GM23338 (cell line): ENCODE results near the gene GNAT1. TPM values are rescaled to one million over a fixed set of nuclear protein-coding genes. Genes with fewer than 3 reads are reported as not detected.

ENCODE experiments used
- ATAC-seq: fragments of 200-7000 bp; cut with Tn5 transposase; 3 replicates; pipeline ENCODE4 v1.9.1; 2020
- DNase-seq: peaks from one replicate; pipeline ENCODE4 v3.0.0-alpha.2; 2015; ENCODE audit warnings: low spot score
- H2AFZ ChIP-seq: fragments of 200-600 bp; sonication (generic); 2 replicates; pipeline ENCODE4 v1.8.0; 2016; ENCODE audit warnings: antibody characterized with exemption, mild to moderate bottlenecking, moderate library complexity
- H3F3A ChIP-seq: fragments of 200-600 bp; sonication (generic); replicated peaks from 2 replicates; pipeline ENCODE4 v1.8.0; 2017; ENCODE audit warnings: antibody characterized with exemption, mixed run types, low read depth
- H3K27ac ChIP-seq: fragments of 200-600 bp; sonication (generic); 2 replicates; pipeline ENCODE4 v1.6.1; 2016; ENCODE audit warnings: low read depth
- H3K27me3 ChIP-seq: fragments of 200-600 bp; sonication (generic); 2 replicates; pipeline ENCODE4 v1.8.0; 2016; ENCODE audit warnings: mild to moderate bottlenecking, mixed run types, moderate library complexity; ENCODE audit not compliant: insufficient read depth
- H3K36me3 ChIP-seq: fragments of 200-600 bp; sonication (generic); 2 replicates; pipeline ENCODE4 v1.8.0; 2016; ENCODE audit warnings: mild to moderate bottlenecking; ENCODE audit not compliant: insufficient read depth
- H3K4me1 ChIP-seq: fragments of 200-600 bp; sonication (generic); 2 replicates; pipeline ENCODE4 v1.8.0; 2016; ENCODE audit warnings: mild to moderate bottlenecking, moderate library complexity; ENCODE audit not compliant: insufficient read depth
- H3K4me2 ChIP-seq: fragments of 200-600 bp; sonication (generic); 2 replicates; pipeline ENCODE4 v1.7.1; 2017; ENCODE audit warnings: mixed run types
- H3K4me3 ChIP-seq: fragments of 200-600 bp; sonication (generic); 2 replicates; pipeline ENCODE4 v1.6.1; 2016; ENCODE audit warnings: mixed run types
- H3K79me2 ChIP-seq: fragments of 200-600 bp; sonication (generic); replicated peaks from 2 replicates; pipeline ENCODE4 v1.8.0; 2017; ENCODE audit warnings: mild to moderate bottlenecking; ENCODE audit not compliant: insufficient read depth
- H3K9me2 ChIP-seq: fragments of 200-600 bp; sonication (generic); 2 replicates; pipeline ENCODE4 v1.8.0; 2017; ENCODE audit not compliant: insufficient read depth
- H4K20me1 ChIP-seq: fragments of 200-600 bp; sonication (generic); replicated peaks from 2 replicates; pipeline ENCODE4 v1.8.0; 2017; ENCODE audit warnings: mild to moderate bottlenecking; ENCODE audit not compliant: insufficient read depth
- H3K27ac Mint-ChIP-seq: 2 replicates; pipeline ENCODE4 v1.8.0; 2020; ENCODE audit warnings: inconsistent platforms, mild to moderate bottlenecking, moderate library complexity, mixed read lengths
- H3K27me3 Mint-ChIP-seq: 3 replicates; pipeline ENCODE4 v1.8.0; 2022; ENCODE audit warnings: low read depth, mild to moderate bottlenecking, moderate library complexity, mixed read lengths, inconsistent platforms; ENCODE audit not compliant: insufficient read depth, poor library complexity
- H3K36me3 Mint-ChIP-seq: 3 replicates; pipeline ENCODE4 v1.8.0; 2021; ENCODE audit warnings: low read depth, mild to moderate bottlenecking, inconsistent platforms, moderate library complexity, mixed read lengths
- H3K4me1 Mint-ChIP-seq: 3 replicates; pipeline ENCODE4 v1.8.0; 2020; ENCODE audit warnings: mild to moderate bottlenecking, inconsistent platforms, mixed read lengths
- H3K4me3 Mint-ChIP-seq: 3 replicates; pipeline ENCODE4 v1.8.0; 2021; ENCODE audit warnings: moderate library complexity, mild to moderate bottlenecking, inconsistent platforms, mixed read lengths
- H3K9me3 Mint-ChIP-seq: 3 replicates; pipeline ENCODE4 v1.8.0; 2020; ENCODE audit warnings: moderate library complexity, mild to moderate bottlenecking, inconsistent platforms, mixed read lengths
- CREB1 ChIP-seq: fragments of 250-450 bp; sonication (Bioruptor Pico); IDR thresholded peaks from 2 replicates; pipeline ENCODE4 v1.5.0; 2020; ENCODE audit warnings: low read depth, mild to moderate bottlenecking, moderate library complexity
- CTCF ChIP-seq, 2 experiments: fragments of 200-600 bp in 1 of 2; sonication (generic) in 1 of 2; conservative IDR thresholded peaks; 2 replicates each; pipeline versions ENCODE4 v1.5.1 to v1.6.1; 2016 to 2017; ENCODE audit warnings: antibody characterized with exemption in 2 of 2, low read depth in 2 of 2, mild to moderate bottlenecking in 2 of 2, moderate library complexity in 1 of 2
- ETS1 ChIP-seq: IDR thresholded peaks from 2 replicates; pipeline ENCODE4 v1.6.1; 2016; ENCODE audit warnings: antibody characterized with exemption
- EZH2 ChIP-seq: fragments of 200-600 bp; sonication (generic); IDR thresholded peaks from one replicate; pipeline ENCODE4 v1.8.0; 2017; ENCODE audit warnings: antibody characterized with exemption, mild to moderate bottlenecking, low read depth; ENCODE audit not compliant: unreplicated experiment
- EZH2phosphoT487 ChIP-seq: fragments of 200-600 bp; sonication (generic); IDR thresholded peaks from one replicate; pipeline ENCODE4 v1.8.1; 2018; ENCODE audit warnings: antibody characterized with exemption; ENCODE audit not compliant: unreplicated experiment
- JUNB ChIP-seq: IDR thresholded peaks from one replicate; pipeline ENCODE4 v1.6.1; 2016; ENCODE audit warnings: antibody characterized with exemption; ENCODE audit not compliant: unreplicated experiment
- NANOG ChIP-seq: IDR thresholded peaks from 2 replicates; pipeline ENCODE4 v1.6.1; 2016; ENCODE audit warnings: antibody characterized with exemption, borderline replicate concordance
- POLR2AphosphoS5 ChIP-seq: IDR thresholded peaks from 2 replicates; pipeline ENCODE4 v1.6.1; 2016; ENCODE audit warnings: antibody characterized with exemption, low read depth
- REST ChIP-seq: IDR thresholded peaks from one replicate; pipeline ENCODE4 v1.6.1; 2018; ENCODE audit warnings: antibody characterized with exemption; ENCODE audit not compliant: unreplicated experiment
- STAT1 ChIP-seq: IDR thresholded peaks from one replicate; pipeline ENCODE4 v1.6.1; 2016; ENCODE audit warnings: antibody characterized with exemption; ENCODE audit not compliant: unreplicated experiment
- ZNF114 ChIP-seq: fragments of 250-450 bp; sonication (Bioruptor Pico); IDR thresholded peaks from 2 replicates; pipeline ENCODE4 v1.5.0; 2020; ENCODE audit warnings: mild to moderate bottlenecking, moderate library complexity
- ZNF331 ChIP-seq: fragments of 250-450 bp; sonication (Bioruptor Pico); IDR thresholded peaks from 2 replicates; pipeline ENCODE4 v1.5.0; 2020; ENCODE audit warnings: low read depth, mild to moderate bottlenecking, moderate library complexity
- ZNF462 ChIP-seq: fragments of 250-450 bp; sonication (Bioruptor Pico); IDR thresholded peaks from 2 replicates; pipeline ENCODE4 v1.5.0; 2020; ENCODE audit warnings: mild to moderate bottlenecking, moderate library complexity
- polyA plus RNA-seq: library from polyadenylated mRNA; unstranded; fragments of >200 nt; fragmentation: Nextera tagmentation; extraction: Ambion mirVana; gene quantifications from 2 replicates; pipeline ENCODE4 v1.2.1, GENCODE V29; 2016
- total RNA-seq: library from RNA; depleted of rRNA; stranded (reverse); fragments of >200 nt; shearing (Covaris generic); gene quantifications from 2 replicates; pipeline ENCODE4 v1.2.3, GENCODE V29; 2014

Gene GNAT1
- total and polyA plus RNA-seq, 2 experiments from 2014 or later, result not detected

GRCh38 chr3:50181985-50182384, 9.4 kb upstream of the GNAT1 start:
- Histone ChIP-seq H3K4me1 (no peaks in the 10 kb centered on the region), H2AFZ (no peak overlapping the region), H3K9me2 (no peaks in the 10 kb centered on the region), H3K36me3 (no peaks in the 10 kb centered on the region; the same call in 1 of the 2 replicates), H3K4me3 (no peak overlapping the region), H3K27ac (no peak overlapping the region), H3K27me3 (no peaks in the 10 kb centered on the region), H4K20me1 (peaks cover 5% of the 10 kb centered on the region; the same call in 1 of the 2 replicates), H3F3A (peaks cover 8% of the 10 kb centered on the region; the same call in 1 of the 2 replicates), H3K79me2 (no peaks in the 10 kb centered on the region), H3K4me2 (no peak overlapping the region)
- no peak for TF ChIP-seq JUNB
- no peak for TF ChIP-seq EZH2
- no peak for TF ChIP-seq CTCF (conservative IDR thresholded peaks at IDR 0.05; ENCODE audit: low read depth in 2 of 2)
- no peak for TF ChIP-seq POLR2AphosphoS5
- no peak for TF ChIP-seq ETS1
- no peak for TF ChIP-seq ZNF331 (CRISPR knock-in tag)
- no peak for TF ChIP-seq EZH2phosphoT487
- TF ChIP-seq ZNF114 (CRISPR knock-in tag), result no peak
- no peak for TF ChIP-seq STAT1
- TF ChIP-seq REST, result no peak
- no peak for TF ChIP-seq ZNF462 (CRISPR knock-in tag)
- no peak for TF ChIP-seq CREB1 (CRISPR knock-in tag)
- TF ChIP-seq NANOG, result no peak
- Mint-ChIP-seq H3K27ac (no peak overlapping the region), H3K4me1 (no peaks in the 10 kb centered on the region), H3K27me3 (peaks cover 7% of the 10 kb centered on the region), H3K9me3 (no peaks in the 10 kb centered on the region; the same call in 2 of the 3 replicates), H3K36me3 (peaks cover 35% of the 10 kb centered on the region), H3K4me3 (no peak overlapping the region)
- DNase-seq, result no peak
- ATAC-seq, result no peak
